PFSK-1 (cell line): ENCODE results near the gene CCDC183.

ENCODE experiments used
- POLR2AphosphoS5 ChIP-seq: IDR thresholded peaks from 2 replicates; pipeline ENCODE4 v1.6.1; 2012; ENCODE audit warnings: low read depth, mild to moderate bottlenecking, control low read depth, low read length, moderate library complexity
- TAF1 ChIP-seq: IDR thresholded peaks from 2 replicates; pipeline ENCODE4 v1.6.1; 2012; ENCODE audit warnings: low read length, control low read depth, borderline replicate concordance; ENCODE audit not compliant: insufficient read depth

- TF ChIP-seq POLR2AphosphoS5: no peak
- TF ChIP-seq TAF1: no peak
Observed at GRCh38 chr9:136857166-136857565, 61.0 kb downstream of the CCDC183 start.
